GM19240 (cell line): Measurements from ENCODE around the gene CD247.

ENCODE experiments used
- DNase-seq: peaks from one replicate; pipeline ENCODE4 v3.0.0; 2011; ENCODE audit warnings: low spot score; ENCODE audit not compliant: insufficient read length

CD247 gene

GRCh38 chr1:167512046-167512654 is 6.2 kb downstream of the CD247 start:
- DNase-seq: no peak

- DNase-seq: no peak
Measured at GRCh38 chr1:167511374-167511986, 6.8 kb downstream of the CD247 start.

- no peak for DNase-seq
Measured at GRCh38 chr1:167510881-167511280, 7.4 kb downstream of the CD247 start.

GRCh38 chr1:167510244-167510643 is 8.1 kb downstream of the CD247 start:
- no peak for DNase-seq

GRCh38 chr1:167509587-167509986 is 8.7 kb downstream of the CD247 start:
- no peak for DNase-seq

- DNase-seq: no peak
Measured at GRCh38 chr1:167507719-167508118, 10.6 kb downstream of the CD247 start.

- DNase-seq: no peak
Measured at GRCh38 chr1:167504467-167504827, 13.9 kb downstream of the CD247 start.

- no peak for DNase-seq
Measured at GRCh38 chr1:167503626-167504466, 14.5 kb downstream of the CD247 start.

- DNase-seq: no peak
Measured at GRCh38 chr1:167502719-167503462, 15.4 kb downstream of the CD247 start.

GRCh38 chr1:167502192-167502551 is 16.2 kb downstream of the CD247 start:
- no peak for DNase-seq

- no peak for DNase-seq
Measured at GRCh38 chr1:167501515-167502191, 16.7 kb downstream of the CD247 start.

GRCh38 chr1:167500283-167500860 is 18.0 kb downstream of the CD247 start:
- DNase-seq: peak; percentile 22

- DNase-seq: peak; percentile 65
Measured at GRCh38 chr1:167499664-167500101, 18.6 kb downstream of the CD247 start.

- no peak for DNase-seq
Measured at GRCh38 chr1:167499106-167499505, 19.2 kb downstream of the CD247 start.

GRCh38 chr1:167496797-167497619 is 21.3 kb downstream of the CD247 start:
- DNase-seq: no peak

GRCh38 chr1:167493372-167493771 is 25.0 kb downstream of the CD247 start:
- DNase-seq: no peak

- DNase-seq: no peak
Measured at GRCh38 chr1:167492481-167492910, 25.8 kb downstream of the CD247 start.

GRCh38 chr1:167491586-167492461 is 26.5 kb downstream of the CD247 start:
- DNase-seq: no peak

GRCh38 chr1:167490765-167491164 is 27.6 kb downstream of the CD247 start:
- no peak for DNase-seq
